Stimulated activated CD4-positive, alpha-beta T cell treated with anti-CD3 and anti-CD28 coated beads, Interleukin-12 subunit alpha, Interleukin-12 subunit beta, amount 100 ng/mL, for 24 hours (primary cell): ENCODE data around the gene NR1H2.
"Not testable (repeated sequence)": the region's sequence is repeated elsewhere in the genome, so short reads cannot be mapped to it uniquely, and the experiment has no call there.

Experiments used
- DNase-seq, 2 experiments: peaks; one replicate each; pipeline ENCODE4 v3.0.0-alpha.2; 2020; ENCODE audit warnings: low read depth in 2 of 2

Gene NR1H2

GRCh38 chr19:50376166-50377050, at the start of gene NR1H2:
Gene NR1H2, plus strand, starts transcription at chr19:50376457. Its CDS starts 1,149 bp downstream, at chr19:50377606.
- DNase-seq, result peak; percentile 89 to 90

DNA sequence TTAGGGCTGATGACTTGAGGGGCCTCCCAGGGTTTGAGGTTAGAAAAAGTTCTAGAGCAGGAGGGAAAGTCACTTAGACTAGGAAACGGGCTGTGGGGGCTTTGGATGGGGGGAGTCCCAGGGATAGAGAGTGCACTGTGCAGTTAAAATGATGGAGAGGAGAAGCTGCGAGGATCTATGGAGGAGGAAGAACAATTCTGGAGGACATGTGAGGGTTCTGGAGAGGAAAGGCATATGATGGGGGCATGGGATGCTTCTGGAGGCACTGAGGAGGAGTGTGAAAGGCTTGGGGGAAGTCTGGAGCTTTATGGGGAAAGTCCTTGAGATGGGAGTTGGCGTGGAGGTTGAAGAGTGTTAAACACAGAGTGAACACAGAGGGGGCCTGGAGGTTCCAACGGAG, 49.2 kb upstream of the NR1H2 start:
- no peak for DNase-seq

GRCh38 chr19:50327461-50328223, 48.6 kb upstream of the NR1H2 start:
- DNase-seq, result no peak

DNA sequence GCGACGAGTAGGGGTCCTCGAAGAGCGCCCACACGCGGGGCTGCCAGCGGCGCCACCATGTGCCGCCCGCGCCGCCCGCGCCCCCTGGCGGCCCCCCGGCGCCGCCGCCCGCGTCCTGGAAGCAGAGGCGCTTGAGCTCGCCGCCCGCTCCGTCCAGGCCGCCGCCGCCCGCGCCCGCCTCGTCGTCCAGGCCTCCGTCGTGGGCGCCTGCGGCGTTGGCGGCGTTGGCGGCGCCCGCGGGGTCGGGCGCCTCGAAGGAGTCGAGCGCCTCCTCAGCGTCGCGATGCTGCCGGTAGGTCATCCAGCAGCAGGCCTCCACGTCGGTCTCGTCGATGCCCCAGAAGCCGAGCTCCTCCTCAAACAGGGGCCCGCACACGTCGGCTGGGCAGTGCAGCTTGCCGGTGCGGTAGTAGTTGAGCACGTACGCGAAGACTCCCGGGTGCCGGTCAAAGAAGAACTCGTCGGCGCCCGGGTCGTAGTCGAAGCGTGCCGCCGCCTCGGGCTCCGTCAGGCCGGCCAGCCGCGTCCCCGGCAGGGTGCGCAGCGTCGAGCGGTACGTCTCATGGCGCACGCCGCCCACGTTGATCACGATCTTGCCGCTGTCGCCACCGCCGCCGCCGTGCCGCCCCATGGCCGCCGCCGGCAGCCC, 47.9 kb upstream of the NR1H2 start:
- DNase-seq, result no peak

- no peak for DNase-seq
These were observed 47.4 kb upstream of the NR1H2 start for GRCh38 chr19:50328873-50329145.

GRCh38 chr19:50329146-50329925, 46.9 kb upstream of the NR1H2 start, which contains the start of gene KCNC3:
Gene KCNC3, minus strand, starts transcription at chr19:50329377. Its CDS starts 295 bp downstream, at chr19:50329082.
- DNase-seq, result peak; percentile 90 to 98

GRCh38 chr19:50329926-50330294, 46.3 kb upstream of the NR1H2 start:
- DNase-seq, result not testable (repeated sequence)

DNA sequence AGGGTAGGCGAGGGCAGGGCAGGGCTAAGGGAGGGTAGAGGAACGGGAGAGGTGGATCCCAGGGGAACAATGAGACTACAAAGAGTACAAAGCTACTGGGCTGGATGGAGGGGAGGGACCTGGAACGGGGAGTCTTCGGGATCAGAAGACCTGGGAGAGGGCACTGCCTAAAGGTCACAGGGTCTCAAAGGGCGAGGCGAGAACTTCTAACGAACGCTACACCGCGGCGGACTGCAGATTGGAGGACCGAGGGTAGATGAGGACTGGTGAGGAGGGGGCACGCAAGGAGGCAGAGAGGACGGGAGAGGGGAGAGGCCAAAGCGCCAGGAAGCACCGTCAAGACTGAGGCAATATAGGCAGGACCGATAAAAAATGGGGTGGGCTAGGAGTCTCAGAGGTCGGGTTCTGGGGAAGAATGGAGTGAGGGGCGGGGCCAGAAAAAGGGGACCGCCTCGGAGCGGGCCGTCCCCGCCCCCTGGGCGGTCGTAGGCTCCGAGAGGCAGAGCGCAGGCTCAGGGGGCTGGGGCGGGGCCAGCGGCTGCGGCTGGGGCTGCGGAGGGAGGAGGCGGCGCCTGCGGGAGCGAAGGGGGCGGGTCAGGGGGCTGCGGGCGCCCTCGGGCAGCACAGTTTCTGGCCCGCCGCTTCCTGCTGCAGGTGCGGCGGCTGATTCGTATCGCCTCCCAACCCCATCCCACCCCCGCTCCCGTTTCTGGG, 45.7 kb upstream of the NR1H2 start:
- peak; percentile 64 to 77 for DNase-seq

DNA sequence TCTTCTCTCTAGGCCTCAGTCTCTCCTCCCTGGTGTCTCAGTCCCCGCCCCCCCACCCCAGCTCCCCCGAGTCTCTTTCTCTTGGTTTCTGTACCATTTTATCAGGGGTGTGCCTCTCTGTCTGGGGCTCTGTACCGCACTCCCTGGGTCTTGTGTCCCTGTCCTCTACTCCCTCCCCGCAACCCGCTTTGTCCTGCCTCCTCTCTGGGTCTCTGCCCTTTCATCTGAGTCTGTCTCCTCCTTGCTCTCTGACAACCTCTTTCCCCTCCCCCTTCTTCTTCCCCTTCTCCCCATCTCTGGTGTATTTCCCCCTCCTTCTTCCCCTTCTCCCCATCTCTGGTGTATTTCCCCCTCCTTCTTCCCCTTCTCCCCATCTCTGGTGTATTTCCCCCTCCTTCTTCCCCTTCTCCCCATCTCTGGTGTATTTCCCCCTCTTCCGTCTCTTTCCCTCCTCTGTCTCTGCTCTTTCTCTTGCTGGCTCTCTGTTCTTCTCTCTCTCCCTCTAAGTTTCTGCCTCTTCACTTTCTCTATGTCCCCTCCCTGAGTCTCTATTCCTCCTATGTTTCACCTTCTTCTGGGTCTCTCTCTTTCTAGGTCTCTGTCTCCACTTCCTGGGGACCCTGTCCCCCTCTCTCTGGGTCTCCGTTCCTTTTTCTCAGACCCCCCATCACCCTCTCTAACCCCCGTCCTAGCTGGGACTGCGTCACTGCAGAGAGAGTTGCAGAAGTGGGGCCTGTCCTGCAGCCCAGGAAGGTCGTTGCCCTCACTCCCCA, 44.9 kb upstream of the NR1H2 start:
- no peak for DNase-seq

DNA sequence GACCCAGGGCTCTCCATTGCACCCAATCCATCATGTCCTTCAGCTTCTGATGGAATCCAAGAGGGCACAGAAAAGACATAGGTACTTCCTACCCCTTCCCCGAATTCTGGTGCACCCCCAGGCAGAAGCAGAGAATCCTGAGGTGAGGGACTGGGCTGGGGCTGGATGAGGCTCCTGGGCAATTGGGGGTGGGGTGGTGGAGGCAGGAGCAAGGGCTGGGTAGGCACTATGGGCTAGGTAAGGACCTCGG, 44.3 kb upstream of the NR1H2 start:
- no peak for DNase-seq

GRCh38 chr19:50332244-50333038, 43.8 kb upstream of the NR1H2 start:
- no peak for DNase-seq

DNA sequence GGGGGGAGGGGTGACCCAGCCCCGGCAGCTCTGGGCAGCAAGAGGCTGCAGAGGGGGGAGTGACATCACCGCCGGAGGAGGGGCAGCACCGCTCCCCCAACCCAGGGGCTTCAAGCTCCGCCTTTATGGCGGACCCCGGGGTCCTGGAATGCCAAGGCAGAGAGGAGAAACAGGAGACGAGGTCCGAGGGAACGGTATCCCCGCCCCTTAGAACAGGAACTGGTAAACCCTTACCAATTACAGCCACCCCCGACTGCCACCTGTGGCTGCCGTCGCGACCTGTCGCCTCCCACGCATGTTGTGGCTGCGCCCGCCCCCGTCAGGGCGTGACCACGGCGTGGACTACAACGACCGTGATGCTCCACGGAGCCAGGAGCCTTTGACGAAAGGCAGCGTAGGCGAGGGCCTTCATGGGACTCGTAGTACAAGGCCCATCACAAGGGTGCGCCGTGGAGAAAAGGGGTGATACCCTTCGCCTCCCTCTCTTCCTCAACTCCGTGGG, 43.0 kb upstream of the NR1H2 start:
- DNase-seq, result peak; percentile 88 to 92

DNA sequence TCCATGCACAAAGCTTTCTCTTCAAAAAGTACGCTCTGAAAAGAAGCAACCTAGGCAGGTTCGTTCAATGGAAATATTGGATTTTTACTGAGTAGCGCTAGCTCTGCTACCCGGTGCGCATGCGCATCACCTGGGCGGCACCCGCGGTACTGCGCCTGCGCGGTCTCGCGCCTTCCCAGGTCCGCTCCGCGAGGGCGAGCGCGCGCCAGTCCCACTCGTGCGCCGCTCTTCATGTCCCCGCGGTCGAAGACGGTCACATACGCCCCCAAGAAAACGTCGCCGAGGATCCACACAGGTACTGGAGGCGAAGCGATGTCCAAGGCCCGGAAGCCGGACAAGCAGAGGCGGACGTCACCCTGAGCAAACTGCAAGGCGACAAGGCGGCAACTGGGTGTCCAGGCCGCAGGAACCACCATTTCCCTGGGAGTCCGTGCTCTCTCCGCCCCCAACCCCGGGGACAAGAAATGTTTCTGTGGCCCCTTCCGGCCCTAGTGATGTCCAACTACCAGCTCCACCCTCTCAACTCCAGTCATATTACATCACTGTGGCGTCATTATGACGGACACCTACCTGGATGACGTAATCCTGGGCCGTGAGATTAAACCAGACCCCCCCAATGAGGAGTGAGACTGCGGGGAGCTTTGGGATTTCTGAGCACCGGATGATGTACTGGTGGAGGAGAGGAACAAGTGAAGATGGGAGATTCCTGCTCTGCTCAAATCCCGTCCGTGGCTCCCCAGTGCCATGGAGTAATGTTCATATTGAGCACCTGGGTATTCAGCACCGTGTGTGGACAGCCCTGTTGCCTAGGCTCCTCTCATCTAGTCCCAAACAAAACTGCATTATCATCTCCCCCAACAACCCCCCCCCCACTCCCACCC, 42.3 kb upstream of the NR1H2 start:
- peak; percentile 68 to 75 for DNase-seq

DNA sequence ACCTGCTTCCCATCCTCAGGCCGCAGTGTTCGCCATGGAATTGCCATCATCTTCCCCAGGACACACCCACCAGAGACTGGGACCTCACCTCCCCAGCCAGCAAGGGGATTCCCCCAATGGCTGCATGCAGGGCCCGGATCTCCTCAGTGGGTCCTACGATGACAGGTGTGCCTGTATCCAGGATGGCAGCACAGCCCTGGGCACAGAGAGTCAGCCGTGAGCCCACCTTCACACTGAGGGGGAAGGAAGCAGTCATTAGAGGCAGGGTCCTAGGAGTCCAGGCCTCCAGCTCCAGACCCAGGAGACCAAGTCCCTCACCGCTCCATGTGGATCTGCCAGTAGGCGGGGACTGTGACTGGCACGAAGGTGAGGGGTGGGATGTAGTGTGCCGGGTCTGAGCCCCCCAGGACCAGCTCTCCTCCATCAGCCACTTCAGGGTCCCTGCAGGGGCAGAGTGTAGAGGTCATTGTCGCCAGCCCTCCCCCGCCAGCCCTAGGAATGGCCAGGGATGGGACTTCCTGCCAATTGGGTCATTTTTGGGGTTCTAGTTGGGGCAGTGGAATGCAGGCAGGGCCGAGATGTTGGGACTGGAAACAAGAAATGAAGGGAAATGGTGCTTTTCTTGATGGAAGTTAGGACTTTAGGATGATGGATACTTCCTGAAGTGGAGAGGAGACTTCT, 41.4 kb upstream of the NR1H2 start:
- DNase-seq, result no peak

- not testable (repeated sequence) for DNase-seq
These were observed 39.2 kb upstream of the NR1H2 start for GRCh38 chr19:50337031-50337430.

DNA sequence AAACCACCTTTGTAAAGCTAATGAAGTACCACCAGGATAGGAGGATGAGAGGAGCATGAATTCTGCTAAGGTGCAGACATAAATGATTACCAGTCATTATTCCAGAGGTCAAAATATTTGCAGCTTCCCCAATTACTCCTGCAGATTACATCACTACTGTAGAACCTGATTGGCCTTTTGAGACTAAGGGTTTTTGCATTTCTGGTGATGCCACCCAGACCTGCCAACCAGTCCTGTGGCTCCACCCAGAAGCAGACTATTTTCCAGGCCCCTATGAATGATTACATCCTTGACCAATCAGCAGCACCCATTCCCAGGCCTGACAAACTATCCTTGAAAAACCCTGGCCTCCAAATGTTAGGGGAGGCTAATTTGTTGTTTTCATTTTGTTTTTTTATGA, 35.9 kb upstream of the NR1H2 start:
- no peak for DNase-seq

DNA sequence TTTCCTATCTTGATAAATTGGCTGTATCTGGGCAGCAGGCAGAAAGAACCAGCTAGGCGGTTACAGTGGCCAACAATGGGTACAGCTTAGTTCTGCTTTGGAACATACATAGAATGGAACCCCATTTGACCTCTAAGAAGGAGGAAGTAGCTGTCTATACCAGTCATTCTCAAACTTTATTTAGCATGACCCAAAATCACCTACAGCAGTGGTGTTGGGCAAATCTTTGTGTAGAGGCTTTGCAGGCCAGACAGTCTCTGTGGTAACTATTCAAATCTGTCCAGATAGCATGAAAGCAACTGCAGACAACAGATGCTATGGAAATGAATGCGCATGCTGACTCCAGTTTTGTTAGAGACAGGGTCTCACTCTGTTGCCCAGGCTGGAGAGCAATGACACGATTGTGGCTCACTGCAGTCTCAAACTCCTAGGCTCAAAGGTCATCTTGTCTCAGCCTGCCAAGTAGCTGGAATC, 35.1 kb upstream of the NR1H2 start:
- no peak for DNase-seq
